Stimulated activated CD4-positive, alpha-beta T cell treated with anti-CD3 and anti-CD28 coated beads, Interleukin-4, amount 100 ng/mL, for 4 hours (primary cell): ENCODE results near the gene PUS3.
"Not testable (repeated sequence)": the region's sequence is repeated elsewhere in the genome, so short reads cannot be mapped to it uniquely, and the experiment has no call there.

Experiments used
- DNase-seq, 2 experiments: peaks; one replicate each; pipeline ENCODE4 v3.0.0-alpha.2; 2020

PUS3 gene

DNA sequence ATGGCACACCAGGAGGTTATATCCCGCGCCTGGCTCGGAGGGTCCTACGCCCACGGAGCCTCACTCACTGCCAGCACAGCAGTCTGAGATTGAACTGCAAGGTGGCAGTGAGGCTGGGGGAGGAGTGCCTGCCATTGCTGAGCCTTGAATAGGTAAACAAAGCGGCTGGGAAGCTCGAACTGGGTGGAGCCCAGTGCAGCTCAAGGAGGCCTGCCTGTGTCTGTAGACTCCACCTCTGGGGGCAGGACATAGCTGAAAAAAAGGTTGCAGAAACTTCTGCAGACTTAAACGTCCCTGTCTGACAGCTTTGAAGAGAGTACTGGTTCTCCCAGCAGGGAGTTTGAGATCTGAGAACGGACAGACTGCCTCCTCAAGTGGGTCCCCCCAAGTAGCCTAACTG lies 45.3 kb downstream of the PUS3 start:
- not testable (repeated sequence) for DNase-seq

DNA sequence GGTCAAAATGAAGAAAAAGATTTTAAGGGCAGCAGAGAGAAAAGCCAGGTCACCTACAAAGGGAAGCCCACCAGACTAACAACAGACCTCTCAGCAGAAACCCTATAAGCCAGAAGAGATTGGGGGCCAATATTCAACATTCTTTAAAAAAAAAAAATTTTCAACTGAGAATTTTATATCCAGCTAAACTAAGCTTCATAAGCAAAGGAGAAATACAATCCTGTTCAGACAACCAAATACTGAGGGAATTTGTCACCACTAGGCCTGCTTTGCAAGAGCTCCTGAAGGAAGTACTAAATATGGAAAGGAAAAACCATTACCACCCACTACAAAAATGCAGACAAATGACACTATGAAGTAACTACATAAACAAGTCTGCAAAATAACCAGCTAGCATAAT lies 56.8 kb downstream of the PUS3 start:
- DNase-seq = no peak
